ENCODE results near the gene SMIM45.

Gene SMIM45

DNA sequence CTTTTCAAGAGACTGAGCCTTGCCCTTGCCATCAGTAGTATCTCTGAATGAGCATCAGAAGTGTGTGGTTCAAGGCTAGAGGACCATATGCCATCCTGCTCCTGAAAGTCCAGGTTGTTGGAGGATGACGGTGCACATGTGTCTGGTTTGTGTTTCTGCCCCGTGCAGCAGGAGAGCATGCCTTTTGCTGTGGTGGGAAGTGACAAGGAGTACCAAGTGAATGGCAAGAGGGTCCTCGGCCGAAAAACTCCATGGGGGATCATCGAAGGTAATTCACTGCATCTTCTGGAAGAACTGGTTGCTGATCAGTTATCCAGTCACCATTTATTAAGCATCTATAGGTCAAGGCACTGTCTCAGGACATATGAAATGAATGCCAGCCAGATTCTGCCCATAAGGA lies 40.5 kb downstream of the SMIM45 start:
- H3K23ac ChIP-seq (ENCODE audit: low read depth, low read length): no peak overlapping the region
- BruUV-seq (replicated peaks): no TSS peak
- POLR2A ChIA-PET (ENCODE audit: unreplicated experiment): no interaction called here
- H2AFZ ChIP-seq (replicated peaks; ENCODE audit: low read length, poor library complexity): no peak overlapping the region
- ATAC-seq (ENCODE audit: low read depth): no peak
- no peak overlapping the region for H2BK120ac ChIP-seq (ENCODE audit: low read depth, low read length)
- H2AK5ac ChIP-seq (ENCODE audit: low read depth, low read length): no peak overlapping the region
- no peak overlapping the region for H2BK5ac ChIP-seq (ENCODE audit: low read depth, low read length, poor library complexity, severe bottlenecking)
- no peak overlapping the region for H4K91ac ChIP-seq (ENCODE audit: insufficient read depth, low read depth, low read length)
- CTCF ChIA-PET: no interaction called here
- H4K8ac ChIP-seq (ENCODE audit: low read depth in 2 of 2, low read length in 2 of 2): no peak overlapping the region
- no peak overlapping the region for H3K18ac ChIP-seq (ENCODE audit: low read depth, low read length)
- no peak overlapping the region for H3K56ac ChIP-seq (ENCODE audit: extremely low read depth, insufficient read depth, low read length)
- no peak for DNase-seq
- H3K9me1 ChIP-seq (ENCODE audit: insufficient read depth, low read length): no peaks in the 10 kb centered on the region
- no peak overlapping the region for H2BK20ac ChIP-seq (ENCODE audit: low read depth, low read length)
- no peaks in the 10 kb centered on the region for H3K4me1 ChIP-seq (ENCODE audit: control insufficient read depth, insufficient read depth, low read length)
- no peak overlapping the region for H3K14ac ChIP-seq (replicated peaks; ENCODE audit: low read depth, low read length)
- TF ChIP-seq, protein P1, sequence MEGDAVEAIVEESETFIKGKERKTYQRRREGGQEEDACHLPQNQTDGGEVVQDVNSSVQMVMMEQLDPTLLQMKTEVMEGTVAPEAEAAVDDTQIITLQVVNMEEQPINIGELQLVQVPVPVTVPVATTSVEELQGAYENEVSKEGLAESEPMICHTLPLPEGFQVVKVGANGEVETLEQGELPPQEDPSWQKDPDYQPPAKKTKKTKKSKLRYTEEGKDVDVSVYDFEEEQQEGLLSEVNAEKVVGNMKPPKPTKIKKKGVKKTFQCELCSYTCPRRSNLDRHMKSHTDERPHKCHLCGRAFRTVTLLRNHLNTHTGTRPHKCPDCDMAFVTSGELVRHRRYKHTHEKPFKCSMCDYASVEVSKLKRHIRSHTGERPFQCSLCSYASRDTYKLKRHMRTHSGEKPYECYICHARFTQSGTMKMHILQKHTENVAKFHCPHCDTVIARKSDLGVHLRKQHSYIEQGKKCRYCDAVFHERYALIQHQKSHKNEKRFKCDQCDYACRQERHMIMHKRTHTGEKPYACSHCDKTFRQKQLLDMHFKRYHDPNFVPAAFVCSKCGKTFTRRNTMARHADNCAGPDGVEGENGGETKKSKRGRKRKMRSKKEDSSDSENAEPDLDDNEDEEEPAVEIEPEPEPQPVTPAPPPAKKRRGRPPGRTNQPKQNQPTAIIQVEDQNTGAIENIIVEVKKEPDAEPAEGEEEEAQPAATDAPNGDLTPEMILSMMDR (conservative IDR thresholded peaks at IDR 0.05; ENCODE audit: low read depth, low read length): no peak
- TF ChIP-seq FOS (IDR thresholded peaks at IDR 0.05; ENCODE audit: low read depth, low read length) (no peak), BHLHE40 (IDR thresholded peaks at IDR 0.05; ENCODE audit: low read depth, low read length) (no peak), SMC3 (IDR thresholded peaks at IDR 0.05; ENCODE audit: low read depth, low read length) (no peak), RAD21 (IDR thresholded peaks at IDR 0.05; ENCODE audit: low read length) (no peak), CEBPB (IDR thresholded peaks at IDR 0.05; ENCODE audit: low read depth, low read length) (no peak), POLR2A (IDR thresholded peaks at IDR 0.05; ENCODE audit: low read depth, low read length) (no peak), RFX5 (IDR thresholded peaks at IDR 0.05; ENCODE audit: low read depth, low read length) (no peak), CHD1 (IDR thresholded peaks at IDR 0.05; ENCODE audit: low read depth, low read length) (no peak), MAFK (IDR thresholded peaks at IDR 0.05; ENCODE audit: low read depth, low read length) (no peak), NFE2L2 (IDR thresholded peaks at IDR 0.05; ENCODE audit: low read depth, low read length) (no peak), RCOR1 (IDR thresholded peaks at IDR 0.05; ENCODE audit: insufficient replicate concordance, low read length) (no peak), MAZ (IDR thresholded peaks at IDR 0.05; ENCODE audit: borderline replicate concordance, low read depth, low read length) (no peak), MXI1 (IDR thresholded peaks at IDR 0.05; ENCODE audit: borderline replicate concordance, low read depth, low read length) (no peak)
- TF ChIP-seq, protein P2, sequence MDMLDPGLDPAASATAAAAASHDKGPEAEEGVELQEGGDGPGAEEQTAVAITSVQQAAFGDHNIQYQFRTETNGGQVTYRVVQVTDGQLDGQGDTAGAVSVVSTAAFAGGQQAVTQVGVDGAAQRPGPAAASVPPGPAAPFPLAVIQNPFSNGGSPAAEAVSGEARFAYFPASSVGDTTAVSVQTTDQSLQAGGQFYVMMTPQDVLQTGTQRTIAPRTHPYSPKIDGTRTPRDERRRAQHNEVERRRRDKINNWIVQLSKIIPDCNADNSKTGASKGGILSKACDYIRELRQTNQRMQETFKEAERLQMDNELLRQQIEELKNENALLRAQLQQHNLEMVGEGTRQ (IDR thresholded peaks at IDR 0.05; ENCODE audit: low read depth, low read length): no peak
- TF ChIP-seq, protein P3, sequence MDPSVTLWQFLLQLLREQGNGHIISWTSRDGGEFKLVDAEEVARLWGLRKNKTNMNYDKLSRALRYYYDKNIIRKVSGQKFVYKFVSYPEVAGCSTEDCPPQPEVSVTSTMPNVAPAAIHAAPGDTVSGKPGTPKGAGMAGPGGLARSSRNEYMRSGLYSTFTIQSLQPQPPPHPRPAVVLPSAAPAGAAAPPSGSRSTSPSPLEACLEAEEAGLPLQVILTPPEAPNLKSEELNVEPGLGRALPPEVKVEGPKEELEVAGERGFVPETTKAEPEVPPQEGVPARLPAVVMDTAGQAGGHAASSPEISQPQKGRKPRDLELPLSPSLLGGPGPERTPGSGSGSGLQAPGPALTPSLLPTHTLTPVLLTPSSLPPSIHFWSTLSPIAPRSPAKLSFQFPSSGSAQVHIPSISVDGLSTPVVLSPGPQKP (IDR thresholded peaks at IDR 0.05; ENCODE audit: borderline replicate concordance, low read depth, low read length): no peak
- H2BK15ac ChIP-seq (ENCODE audit: low read depth, low read length): no peak overlapping the region
- H3K9ac ChIP-seq (ENCODE audit: low read depth, low read length): no peak overlapping the region
- H4K5ac ChIP-seq (ENCODE audit: low read depth, low read length): no peak overlapping the region
- no peak overlapping the region for H3K4ac ChIP-seq (ENCODE audit: low read depth, low read length)
- no peaks in the 10 kb centered on the region for H3K9me3 ChIP-seq (ENCODE audit: control insufficient read depth, insufficient read depth, low read length)
- no peak overlapping the region for H3K4me2 ChIP-seq (ENCODE audit: low read depth, low read length)
- no peak overlapping the region for H3K4me3 ChIP-seq (ENCODE audit: insufficient read depth, low read depth, low read length)
- intact Hi-C loops (cut with micrococcal nuclease) (no loop called here), dilution Hi-C loops (cut with HindIII; ENCODE audit: low sequenced_read_pairs, unreplicated experiment) (no loop called here), in situ Hi-C loops (cut with MboI; ENCODE audit: low sequenced_read_pairs) (no loop called here)
- no peaks in the 10 kb centered on the region for H4K20me1 ChIP-seq (ENCODE audit: insufficient read depth, low read length)
- 67% methylated on average over 2 of the region's 5 CpGs; no CpG with 5 or more reads in 1 of the 2 experiments for WGBS, 2 experiments (ENCODE audit: extremely low coverage in 2 of 2, insufficient read length in 1 of 2)
- H3K27ac ChIP-seq (ENCODE audit: insufficient read depth, low read length): no peak overlapping the region
- no peaks in the 10 kb centered on the region for H3K36me3 ChIP-seq (ENCODE audit: control insufficient read depth, insufficient read depth, low read length)
- no peak overlapping the region for H2AK9ac ChIP-seq (replicated peaks; ENCODE audit: low read depth, low read length, poor library complexity)
- H3K27me3 ChIP-seq (ENCODE audit: control insufficient read depth, insufficient read depth, low read length): peaks cover 28% of the 10 kb centered on the region
- H3K79me1 ChIP-seq (ENCODE audit: low read depth in 1 of 2, low read length in 2 of 2): no peaks in the 10 kb centered on the region

Data from IMR-90 (cell line).